NCI-H2107 treated with DMSO at 0.1 percent for 48 hours (cell line): ENCODE data around the gene TMCO5A.

Experiments
- DNase-seq: peaks from one replicate; lab custom pipeline; 2025; ENCODE audit not compliant: unreplicated experiment; lab: John Stamatoyannopoulos, UW

Gene TMCO5A

GRCh38 chr15:37967788-37968187, 33.3 kb downstream of the TMCO5A start:
- peak; percentile 1 for DNase-seq

- DNase-seq: no peak
Observed at GRCh38 chr15:37973856-37974255, 39.4 kb downstream of the TMCO5A start.

- no peak for DNase-seq
Observed at GRCh38 chr15:37978231-37978630, 43.8 kb downstream of the TMCO5A start.

- no peak for DNase-seq
Observed at GRCh38 chr15:37979671-37980409, 45.4 kb downstream of the TMCO5A start.

GRCh38 chr15:37981201-37981600, 46.8 kb downstream of the TMCO5A start:
- DNase-seq: no peak

GRCh38 chr15:37981775-37982174, 47.3 kb downstream of the TMCO5A start:
- DNase-seq: no peak

- DNase-seq: no peak
Observed at GRCh38 chr15:37984368-37984767, 49.9 kb downstream of the TMCO5A start.

GRCh38 chr15:37995461-37996347, 61.3 kb downstream of the TMCO5A start:
- no peak for DNase-seq
